ENCODE results near the gene RGS5. TPM values are rescaled to one million over a fixed set of nuclear protein-coding genes. Genes with fewer than 3 reads are reported as not detected.

RGS5 gene
- total and polyA plus RNA-seq, 2 donors (not counting 3 experiments of a cell fraction or from before 2014, with no cell fraction given) = 287 to 770 TPM

- DNase-seq (ENCODE audit: low read depth, low spot score) (no peak), FAIRE-seq (no peak)
- Histone ChIP-seq H4K20me1 (replicated peaks; ENCODE audit: control insufficient read depth, extremely low read depth, insufficient read depth, low read length) (no peaks in the 10 kb centered on the region), H3K27me3 (ENCODE audit: control insufficient read depth in 2 of 2, insufficient read depth in 2 of 2, low read length in 2 of 2) (no peaks in the 10 kb centered on the region), H3K4me2 (ENCODE audit: insufficient read depth, low read length) (no peak overlapping the region), H3K9me1 (replicated peaks; ENCODE audit: control insufficient read depth, extremely low read depth, insufficient read depth, low read length) (no peaks in the 10 kb centered on the region), H3K4me1 (ENCODE audit: control insufficient read depth, extremely low read depth, insufficient read depth, low read length) (no peaks in the 10 kb centered on the region), H3K9me3 (replicated peaks; ENCODE audit: control insufficient read depth, insufficient read depth, low read length) (no peaks in the 10 kb centered on the region), H3K36me3 (ENCODE audit: control insufficient read depth in 2 of 2, extremely low read depth in 1 of 2, insufficient read depth in 2 of 2, low read length in 2 of 2) (no peaks in the 10 kb centered on the region), H2AFZ (ENCODE audit: low read depth, low read length) (no peak overlapping the region), H3K9ac (replicated peaks; ENCODE audit: extremely low read depth, insufficient read depth, low read length) (no peak overlapping the region), H3K4me3 (replicated peaks in 1 of 3; ENCODE audit: insufficient read depth in 1 of 3, low read depth in 1 of 3, low read length in 3 of 3) (no peak overlapping the region), H3K27ac (ENCODE audit: insufficient read depth, low read depth, low read length) (no peak overlapping the region), H3K79me2 (ENCODE audit: control insufficient read depth, insufficient read depth, low read length) (no peaks in the 10 kb centered on the region)
- TF ChIP-seq CTCF (IDR thresholded peaks at IDR 0.05; ENCODE audit: extremely low read depth in 1 of 2, insufficient read depth in 1 of 2, low read depth in 1 of 2, low read length in 2 of 2) = no peak
- no peak for TF ChIP-seq POLR2A (IDR thresholded peaks at IDR 0.05; ENCODE audit: low read depth, low read length)
- no peak for TF ChIP-seq GATA2 (IDR thresholded peaks at IDR 0.05; ENCODE audit: insufficient read depth, insufficient read length, low read depth, low read length)
- no peak for TF ChIP-seq JUN (IDR thresholded peaks at IDR 0.05; ENCODE audit: borderline replicate concordance, insufficient read depth, insufficient read length, low read depth)
- no peak for TF ChIP-seq MAX (IDR thresholded peaks at IDR 0.05; ENCODE audit: insufficient read depth, insufficient read length)
- no peak for TF ChIP-seq EZH2 (IDR thresholded peaks at IDR 0.05; ENCODE audit: borderline replicate concordance, low read depth, low read length, severe bottlenecking)
- TF ChIP-seq POLR2AphosphoS5 (IDR thresholded peaks at IDR 0.05; ENCODE audit: insufficient read depth, low read depth, low read length) = no peak
- TF ChIP-seq FOS (IDR thresholded peaks at IDR 0.05; ENCODE audit: borderline replicate concordance, insufficient read depth, low read length) = no peak
- TF ChIP-seq MYC (IDR thresholded peaks at IDR 0.05; ENCODE audit: low read depth, low read length) = no peak
- ChIA-PET CTCF (interaction anchor here (1.7 kb wide), 1 partner anchor 71 kb away, joined by 4 read pairs; no protein-coding TSS in a partner anchor), POLR2A (no interaction called here)
- intact Hi-C loops (cut with micrococcal nuclease) (no loop called here), dilution Hi-C loops (cut with MboI; ENCODE audit: extremely low pct_ligation_motif_present, low sequenced_read_pairs) (no loop called here)
- BruUV-seq (replicated peaks) = no TSS peak
These were observed 98.2 kb downstream of the RGS5 start for GRCh38 chr1:163104385-163105099.
